ENCODE data around the gene BOK.

BOK gene

GRCh38 chr2:241558532-241559322, at the start of gene BOK:
BOK (plus strand) TSS chr2:241558745; CDS start chr2:241559484, 739 bp downstream.
- H3K4me3 ChIP-seq (ENCODE audit: low read length), result peak within 1 kb of the TSS; percentile 62
- TF ChIP-seq, protein P1, sequence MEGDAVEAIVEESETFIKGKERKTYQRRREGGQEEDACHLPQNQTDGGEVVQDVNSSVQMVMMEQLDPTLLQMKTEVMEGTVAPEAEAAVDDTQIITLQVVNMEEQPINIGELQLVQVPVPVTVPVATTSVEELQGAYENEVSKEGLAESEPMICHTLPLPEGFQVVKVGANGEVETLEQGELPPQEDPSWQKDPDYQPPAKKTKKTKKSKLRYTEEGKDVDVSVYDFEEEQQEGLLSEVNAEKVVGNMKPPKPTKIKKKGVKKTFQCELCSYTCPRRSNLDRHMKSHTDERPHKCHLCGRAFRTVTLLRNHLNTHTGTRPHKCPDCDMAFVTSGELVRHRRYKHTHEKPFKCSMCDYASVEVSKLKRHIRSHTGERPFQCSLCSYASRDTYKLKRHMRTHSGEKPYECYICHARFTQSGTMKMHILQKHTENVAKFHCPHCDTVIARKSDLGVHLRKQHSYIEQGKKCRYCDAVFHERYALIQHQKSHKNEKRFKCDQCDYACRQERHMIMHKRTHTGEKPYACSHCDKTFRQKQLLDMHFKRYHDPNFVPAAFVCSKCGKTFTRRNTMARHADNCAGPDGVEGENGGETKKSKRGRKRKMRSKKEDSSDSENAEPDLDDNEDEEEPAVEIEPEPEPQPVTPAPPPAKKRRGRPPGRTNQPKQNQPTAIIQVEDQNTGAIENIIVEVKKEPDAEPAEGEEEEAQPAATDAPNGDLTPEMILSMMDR (conservative IDR thresholded peaks at IDR 0.05; ENCODE audit: low read depth, low read length), result no peak
- peak; percentile 33 for DNase-seq (ENCODE audit: low read depth)

DNA sequence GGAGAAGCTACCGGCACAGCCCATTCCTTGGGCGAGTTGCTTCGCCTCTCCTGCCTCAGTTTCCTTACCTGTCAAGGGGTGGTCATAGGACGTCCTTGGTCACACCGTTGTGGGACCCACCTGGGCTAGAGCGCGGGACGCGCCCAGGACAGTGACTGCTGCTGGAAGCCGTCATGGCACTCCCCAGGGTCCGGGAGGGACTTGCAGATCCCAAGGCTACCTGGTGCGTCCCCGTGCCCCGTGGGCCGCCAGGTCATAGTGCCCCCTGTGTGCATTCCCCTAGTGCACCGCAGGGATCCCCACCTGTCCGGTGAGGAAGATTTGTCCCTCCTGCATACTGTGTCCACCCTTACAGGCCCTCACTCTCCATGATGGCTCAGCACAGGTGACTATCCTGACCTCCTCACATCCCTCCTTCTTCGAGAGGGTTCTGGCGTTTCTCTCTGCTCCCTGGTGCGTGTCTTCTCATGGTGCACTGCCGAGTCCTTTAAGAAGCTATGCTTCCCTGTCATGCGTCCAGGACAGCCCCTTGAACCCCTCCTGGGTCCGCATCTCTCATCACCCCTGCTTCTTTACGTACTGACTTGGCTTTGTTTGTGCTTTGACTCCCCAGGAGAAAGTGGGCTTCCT, 49.3 kb upstream of the BOK start:
- TF ChIP-seq, protein P1 (conservative IDR thresholded peaks at IDR 0.05; ENCODE audit: low read depth, low read length), result no peak
- no peak for DNase-seq (ENCODE audit: low read depth)
- H3K4me3 ChIP-seq (ENCODE audit: low read length), result peak overlapping the region; percentile 50

- H3K4me3 ChIP-seq (ENCODE audit: low read length), result no peak overlapping the region
- DNase-seq (ENCODE audit: low read depth), result no peak
- TF ChIP-seq, protein P1 (conservative IDR thresholded peaks at IDR 0.05; ENCODE audit: low read depth, low read length), result no peak
Observed at GRCh38 chr2:241511091-241511741, 47.3 kb upstream of the BOK start.

DNA sequence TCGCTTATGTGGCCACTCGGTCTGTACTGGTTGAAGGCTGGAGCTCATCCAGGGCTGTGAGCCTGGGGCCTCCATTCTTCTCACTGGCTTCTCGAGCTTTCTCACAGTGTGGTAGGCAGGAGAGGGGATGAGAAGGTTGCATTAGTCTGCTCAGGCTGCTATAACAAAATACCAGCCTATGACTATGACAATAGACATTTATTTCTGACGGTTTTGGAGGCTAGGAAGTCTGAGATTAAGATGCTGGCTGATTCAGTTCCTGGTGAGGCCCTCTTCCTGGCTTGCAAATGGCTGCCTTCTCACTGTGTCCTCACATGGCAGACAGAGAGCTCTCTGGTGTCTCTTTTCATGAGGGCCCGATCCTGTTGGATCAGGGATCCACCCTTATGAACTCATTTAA, 44.0 kb upstream of the BOK start:
- no peak overlapping the region for H3K4me3 ChIP-seq (ENCODE audit: low read length)
- TF ChIP-seq, protein P1 (conservative IDR thresholded peaks at IDR 0.05; ENCODE audit: low read depth, low read length), result no peak
- DNase-seq (ENCODE audit: low read depth), result no peak

GRCh38 chr2:241514986-241515737, 43.4 kb upstream of the BOK start:
- H3K4me3 ChIP-seq (ENCODE audit: low read length), result no peak overlapping the region
- TF ChIP-seq, protein P1 (conservative IDR thresholded peaks at IDR 0.05; ENCODE audit: low read depth, low read length), result no peak
- no peak for DNase-seq (ENCODE audit: low read depth)

- no peak for DNase-seq (ENCODE audit: low read depth)
- TF ChIP-seq, protein P1 (conservative IDR thresholded peaks at IDR 0.05; ENCODE audit: low read depth, low read length), result no peak
- H3K4me3 ChIP-seq (ENCODE audit: low read length), result no peak overlapping the region
Observed at GRCh38 chr2:241516520-241516965, 42.0 kb upstream of the BOK start.
